Osteoblast (primary cell): Measurements from ENCODE around the gene DIP2B. TPM values are rescaled to one million over a fixed set of nuclear protein-coding genes. Genes with fewer than 3 reads are reported as not detected.
A peak's percentile ranks its signal among the peaks of the same experiment; 100 is the strongest.

Experiments used
- DNase-seq: peaks from one replicate; pipeline ENCODE4 v3.0.0; 2011; ENCODE audit warnings: low spot score, mixed read lengths; ENCODE audit not compliant: insufficient read length; ENCODE audit errors: missing footprints
- H2AFZ ChIP-seq: 2 replicates; pipeline ENCODE4 v1.6.0; 2011; ENCODE audit warnings: mild to moderate bottlenecking, low read length
- H3K27ac ChIP-seq: 2 replicates; pipeline ENCODE4 v1.5.1; 2011; ENCODE audit warnings: mild to moderate bottlenecking, low read depth, low read length, moderate library complexity
- H3K27me3 ChIP-seq: 2 replicates; pipeline ENCODE4 v1.6.0; 2012; ENCODE audit warnings: mild to moderate bottlenecking, control low read depth, inconsistent platforms, low read length, moderate library complexity; ENCODE audit not compliant: insufficient read depth
- H3K36me3 ChIP-seq: 2 replicates; pipeline ENCODE4 v1.5.1; 2011; ENCODE audit warnings: mild to moderate bottlenecking, low read length, control low read depth, moderate library complexity; ENCODE audit not compliant: insufficient read depth
- H3K4me1 ChIP-seq: 2 replicates; pipeline ENCODE4 v1.5.1; 2011; ENCODE audit warnings: mild to moderate bottlenecking, low read length, control low read depth, moderate library complexity; ENCODE audit not compliant: insufficient read depth
- H3K4me2 ChIP-seq: 2 replicates; pipeline ENCODE4 v1.6.0; 2011; ENCODE audit warnings: mild to moderate bottlenecking, low read length; ENCODE audit not compliant: insufficient read depth
- H3K4me3 ChIP-seq: fragments of 200-600 bp; sonication (generic); 3 replicates; pipeline ENCODE4 v1.5.1; 2012; ENCODE audit warnings: mild to moderate bottlenecking, low read length, inconsistent platforms; ENCODE audit not compliant: insufficient read depth
- H3K79me2 ChIP-seq: 2 replicates; pipeline ENCODE4 v1.6.0; 2012; ENCODE audit warnings: mild to moderate bottlenecking, low read length, control low read depth, inconsistent platforms; ENCODE audit not compliant: insufficient read depth
- H3K9me3 ChIP-seq: 2 replicates; pipeline ENCODE4 v1.5.1; 2011; ENCODE audit warnings: low read depth, low read length, control low read depth
- H4K20me1 ChIP-seq: 2 replicates; pipeline ENCODE4 v1.6.0; 2012; ENCODE audit warnings: mild to moderate bottlenecking, low read length, control low read depth; ENCODE audit not compliant: insufficient read depth
- CTCF ChIP-seq: IDR thresholded peaks from 2 replicates; pipeline ENCODE4 v1.5.1; 2011; ENCODE audit warnings: mild to moderate bottlenecking, low read depth, low read length, moderate library complexity; ENCODE audit errors: extremely low read depth
- total RNA-seq: library from RNA; depleted of rRNA; stranded (reverse); fragments of >200 nt; gene quantifications from 2 replicates; pipeline ENCODE4 v1.2.3, GENCODE V29; 2012

The DIP2B gene
- total RNA-seq, 1 donor = 28.2 TPM

GRCh38 chr12:50549885-50550284 lies 45.1 kb downstream of the DIP2B start:
- Histone ChIP-seq H3K4me2 (no peak overlapping the region), H3K27ac (no peak overlapping the region), H3K36me3 (no peaks in the 10 kb centered on the region), H3K4me3 (no peak overlapping the region), H2AFZ (no peak overlapping the region), H3K79me2 (peaks cover 46% of the 10 kb centered on the region), H3K27me3 (no peaks in the 10 kb centered on the region), H3K4me1 (peaks cover 16% of the 10 kb centered on the region), H3K9me3 (no peaks in the 10 kb centered on the region), H4K20me1 (peaks cover 12% of the 10 kb centered on the region)
- TF ChIP-seq CTCF = no peak
- no peak for DNase-seq

DNA sequence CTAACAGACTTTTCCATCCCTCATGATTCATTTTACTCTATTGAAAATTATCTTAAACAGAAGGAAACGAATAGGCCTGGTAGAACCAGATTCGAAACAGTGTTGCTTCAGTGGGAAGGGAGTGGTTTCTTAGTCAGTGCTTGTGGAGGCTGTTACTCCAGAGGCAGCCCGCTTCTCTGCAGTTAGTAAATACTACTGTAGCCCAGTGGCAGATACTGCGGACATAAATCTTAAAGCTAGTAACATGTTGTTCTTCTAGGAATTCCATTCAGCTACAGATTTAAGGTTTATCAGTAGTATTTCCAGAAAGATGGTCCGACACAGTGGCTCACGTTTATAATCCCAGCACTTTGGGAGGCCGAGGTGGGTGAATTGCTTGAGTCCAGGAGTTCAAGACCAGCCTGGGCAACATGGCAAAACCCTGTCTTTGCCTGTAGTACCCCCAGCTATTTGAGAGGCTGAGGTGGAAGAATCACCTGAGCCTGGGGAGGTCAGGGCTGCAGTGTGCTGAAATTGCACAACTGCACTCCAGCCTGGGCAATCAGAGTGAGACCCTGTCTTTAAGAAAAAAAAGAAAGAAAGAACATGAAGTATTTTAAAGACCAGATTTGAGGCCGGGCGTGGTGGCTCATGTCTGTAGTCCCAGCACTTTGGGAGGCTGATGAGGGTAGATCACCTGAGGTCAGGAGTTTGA lies 45.9 kb downstream of the DIP2B start:
- no peaks in the 10 kb centered on the region for H3K36me3 ChIP-seq
- H3K4me1 ChIP-seq = peaks cover 13% of the 10 kb centered on the region
- H3K27me3 ChIP-seq = no peaks in the 10 kb centered on the region
- H3K27ac ChIP-seq = no peak overlapping the region
- H3K79me2 ChIP-seq = peaks cover 48% of the 10 kb centered on the region
- TF ChIP-seq CTCF = no peak
- peak; percentile 80 for DNase-seq
- no peak overlapping the region for H3K4me2 ChIP-seq
- no peak overlapping the region for H3K4me3 ChIP-seq
- no peaks in the 10 kb centered on the region for H3K9me3 ChIP-seq
- no peak overlapping the region for H2AFZ ChIP-seq
- peaks cover 12% of the 10 kb centered on the region for H4K20me1 ChIP-seq

DNA sequence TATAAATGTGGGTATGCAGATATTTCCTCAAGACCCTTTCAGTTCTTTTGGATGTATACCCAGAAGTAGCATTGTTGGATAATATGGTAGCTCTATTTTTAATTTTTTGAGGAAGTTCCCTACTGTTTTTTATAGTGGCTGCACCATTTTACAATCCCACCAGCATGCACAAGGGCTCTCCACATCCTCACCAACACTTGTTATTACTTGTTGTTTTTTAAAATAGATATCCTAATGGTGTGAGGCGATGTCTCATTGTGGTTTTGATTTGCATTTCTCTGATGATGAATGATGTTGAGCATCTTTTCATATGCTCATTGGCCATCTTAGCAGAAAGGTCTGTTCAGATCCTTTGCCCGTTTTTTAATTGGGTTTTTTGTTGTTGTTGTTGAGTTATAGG lies 47.1 kb downstream of the DIP2B start:
- no peak overlapping the region for H2AFZ ChIP-seq
- H3K36me3 ChIP-seq = no peaks in the 10 kb centered on the region
- DNase-seq = no peak
- H4K20me1 ChIP-seq = peaks cover 5% of the 10 kb centered on the region
- no peak overlapping the region for H3K4me2 ChIP-seq
- H3K4me3 ChIP-seq = no peak overlapping the region
- H3K27me3 ChIP-seq = no peaks in the 10 kb centered on the region
- H3K27ac ChIP-seq = no peak overlapping the region
- H3K9me3 ChIP-seq = no peaks in the 10 kb centered on the region
- H3K4me1 ChIP-seq = peaks cover 2% of the 10 kb centered on the region
- peaks cover 44% of the 10 kb centered on the region for H3K79me2 ChIP-seq
- no peak for TF ChIP-seq CTCF

DNA sequence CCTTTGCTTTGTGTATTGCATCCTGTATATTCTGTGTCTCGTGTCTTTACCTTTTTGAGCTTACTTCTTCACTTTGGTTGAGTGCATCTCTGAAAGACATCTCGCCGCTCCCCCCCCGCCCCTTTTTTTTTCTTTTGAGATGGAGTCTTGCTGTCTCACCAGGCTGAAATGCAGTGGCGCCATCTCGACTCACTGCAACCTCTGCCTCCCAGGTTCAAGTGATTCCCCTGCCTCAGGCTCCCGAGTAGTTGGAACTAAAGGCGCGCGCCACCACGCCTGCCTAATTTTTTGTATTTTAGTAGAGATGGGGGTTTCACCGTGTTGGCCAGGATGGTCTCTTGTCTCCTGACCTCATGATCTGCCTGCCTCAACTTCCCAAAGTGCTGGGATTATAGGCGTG lies 49.9 kb downstream of the DIP2B start:
- no peak for TF ChIP-seq CTCF
- no peak for DNase-seq
- H3K79me2 ChIP-seq = peaks cover 53% of the 10 kb centered on the region
- H3K27me3 ChIP-seq = no peaks in the 10 kb centered on the region
- peaks cover 16% of the 10 kb centered on the region for H4K20me1 ChIP-seq
- peaks cover 6% of the 10 kb centered on the region for H3K4me1 ChIP-seq
- H3K4me3 ChIP-seq = no peak overlapping the region
- H3K9me3 ChIP-seq = no peaks in the 10 kb centered on the region
- H3K4me2 ChIP-seq = no peak overlapping the region
- H3K36me3 ChIP-seq = no peaks in the 10 kb centered on the region
- no peak overlapping the region for H3K27ac ChIP-seq
- no peak overlapping the region for H2AFZ ChIP-seq
